Transverse colon (tissue), 4 donors: ENCODE results near the gene OLFML2B. TPM values are rescaled to one million over a fixed set of nuclear protein-coding genes. Genes with fewer than 3 reads are reported as not detected.

Experiments used
- DNase-seq: peaks from one replicate; pipeline ENCODE4 v3.0.0-alpha.2; 2019
- H3K27ac ChIP-seq, 4 donors: fragments of 200-600 bp; sonication (generic); 2 replicates each; pipeline ENCODE4 v1.5.1; 2016 to 2018; ENCODE audit warnings: inconsistent platforms in 4 of 4
- H3K27me3 ChIP-seq: fragments of 200-600 bp; sonication (generic); 2 replicates; pipeline ENCODE4 v1.5.1; 2017; ENCODE audit warnings: inconsistent platforms
- H3K36me3 ChIP-seq, 4 donors: fragments of 200-600 bp; sonication (generic); 2 replicates each; pipeline ENCODE4 v1.5.1; 2017 to 2019; ENCODE audit warnings: inconsistent platforms in 4 of 4
- H3K4me1 ChIP-seq, 4 donors: fragments of 200-600 bp; sonication (generic); 2 replicates each; pipeline ENCODE4 v1.5.1; 2017 to 2020; ENCODE audit warnings: inconsistent platforms in 4 of 4
- H3K4me3 ChIP-seq, 4 donors: fragments of 200-600 bp; sonication (generic); 1 replicate in 1 of 4; 2 replicates in 3 of 4; pipeline versions ENCODE4 v1.5.1 to v1.6.1; 2017 to 2019; ENCODE audit warnings: inconsistent platforms in 4 of 4
- H3K9me3 ChIP-seq, 2 donors: fragments of 200-600 bp; sonication (generic); 2 replicates each; pipeline ENCODE4 v1.5.1; 2017 to 2019; ENCODE audit warnings: inconsistent platforms in 2 of 2
- CTCF ChIP-seq, 5 experiments: fragments of 200-600 bp in 3 of 5; fragments of 450-650 bp in 2 of 5; sonication (generic) in 3 of 5; IDR thresholded peaks; 1 replicate in 2 of 5; 2 replicates in 3 of 5; pipeline ENCODE4 v1.5.1; 2016 to 2017; ENCODE audit warnings: antibody characterized with exemption in 5 of 5, inconsistent platforms in 3 of 5, mild to moderate bottlenecking in 2 of 5, moderate library complexity in 1 of 5
- EP300 ChIP-seq: sonication (generic); formaldehyde crosslinking; IDR thresholded peaks from one replicate; pipeline ENCODE4 v1.6.1; 2017; ENCODE audit warnings: antibody characterized with exemption, low read depth
- POLR2A ChIP-seq: fragments of 450-650 bp; IDR thresholded peaks from one replicate; pipeline ENCODE4 v1.6.1; 2016; ENCODE audit warnings: antibody characterized with exemption, mild to moderate bottlenecking, moderate library complexity
- POLR2AphosphoS5 ChIP-seq, 3 donors: sonication (generic); formaldehyde crosslinking; IDR thresholded peaks; one replicate each; pipeline ENCODE4 v1.6.1; 2016; ENCODE audit warnings: antibody characterized with exemption in 3 of 3
- WGBS, 2 donors: methylation state at CpG; one replicate each; pipeline ENCODE4 v1.1.5; 2018; ENCODE audit warnings: low coverage in 1 of 2; 5-methylcytosine and 5-hydroxymethylcytosine counted together
- in situ Hi-C, 4 donors: fragments of 200-750 bp; cut with MboI; loops; one replicate each; pipeline versions ENCODE4 v1.15.0 to v1.15.1; 2017; ENCODE audit warnings: low sequenced_read_pairs in 3 of 4, low pct_ligation_motif_present in 1 of 4, low pct_unique_long_range_greater_than_20kb in 1 of 4
- intact Hi-C: fragments of 100-400 bp; cut with DNase I; formaldehyde crosslinking; loops from one replicate; pipeline ENCODE4 v1.15.1; 2023; ENCODE audit warnings: low total_unique reads
- total RNA-seq, 4 donors: library from RNA; depleted of rRNA; stranded (reverse); fragments of >200 nt; gene quantifications; one replicate each; pipeline ENCODE4 v1.1.0, GENCODE V29; 2016

The OLFML2B gene
- total RNA-seq, 4 donors from 2014 or later = 1.6 to 5.2 (median 3.7) TPM

- no peak overlapping the region for H3K4me3 ChIP-seq
- in situ Hi-C loops = no loop called here
Observed at GRCh38 chr1:161955606-161956005, 68.1 kb downstream of the OLFML2B start.

GRCh38 chr1:161954466-161954865 lies 69.2 kb downstream of the OLFML2B start:
- no peak for DNase-seq
- H3K4me3 ChIP-seq = no peak overlapping the region
- no peak for TF ChIP-seq EP300
- TF ChIP-seq POLR2AphosphoS5 (IDR thresholded peaks at IDR 0.05) = no peak
- no peak for TF ChIP-seq CTCF (IDR thresholded peaks at IDR 0.05)
- TF ChIP-seq POLR2A = no peak
- H3K4me1 ChIP-seq = peaks cover under 1 to 24% (median 15%) of the 10 kb centered on the region in 4 donors
- H3K27ac ChIP-seq = no peak overlapping the region
- H3K27me3 ChIP-seq = no peaks in the 10 kb centered on the region
- peaks cover 0 to 8% (median 3%) of the 10 kb centered on the region in 4 donors for H3K36me3 ChIP-seq
- intact Hi-C loops = no loop called here
- H3K9me3 ChIP-seq = no peaks in the 10 kb centered on the region
- in situ Hi-C loops = no loop called here

More at GRCh38 chr1:161955606-161956005, 68.1 kb downstream of the OLFML2B start:
- intact Hi-C loops = no loop called here
- Histone ChIP-seq H3K36me3 (peaks cover 0 to 8% (median 3%) of the 10 kb centered on the region in 4 donors), H3K27ac (no peak overlapping the region), H3K4me1 (peaks cover 0 to 16% (median 10%) of the 10 kb centered on the region in 4 donors), H3K27me3 (no peaks in the 10 kb centered on the region), H3K9me3 (no peaks in the 10 kb centered on the region)
- no peak for DNase-seq
- 97 to 100% methylated on average over 2 of the region's 2 CpGs for WGBS, 2 donors
- no peak for TF ChIP-seq POLR2A
- no peak for TF ChIP-seq POLR2AphosphoS5 (IDR thresholded peaks at IDR 0.05)
- no peak for TF ChIP-seq CTCF (IDR thresholded peaks at IDR 0.05)
- TF ChIP-seq EP300 = no peak

- Histone ChIP-seq H3K9me3 (no peaks in the 10 kb centered on the region), H3K36me3 (peaks cover 0 to 7% (median 3%) of the 10 kb centered on the region in 4 donors), H3K27me3 (no peaks in the 10 kb centered on the region), H3K4me1 (peaks cover 5 to 28% (median 18%) of the 10 kb centered on the region in 4 donors), H3K27ac (no peak overlapping the region), H3K4me3 (no peak overlapping the region)
- WGBS, 2 donors = 33 to 54% methylated on average over 2 of the region's 2 CpGs
- no peak for DNase-seq
- TF ChIP-seq POLR2AphosphoS5 (IDR thresholded peaks at IDR 0.05) (no peak), POLR2A (no peak), CTCF (IDR thresholded peaks at IDR 0.05) (no peak), EP300 (no peak)
- intact Hi-C loops (no loop called here), in situ Hi-C loops (no loop called here)
Observed at GRCh38 chr1:161954050-161954449, 69.6 kb downstream of the OLFML2B start.

- no peaks in the 10 kb centered on the region for H3K9me3 ChIP-seq
- TF ChIP-seq CTCF (IDR thresholded peaks at IDR 0.05) (no peak), POLR2A (no peak), EP300 (no peak), POLR2AphosphoS5 (IDR thresholded peaks at IDR 0.05) (no peak)
- DNase-seq = no peak
- in situ Hi-C loops = no loop called here
- intact Hi-C loops = no loop called here
- no peaks in the 10 kb centered on the region for H3K27me3 ChIP-seq
- H3K4me1 ChIP-seq = peaks cover 7 to 35% (median 21%) of the 10 kb centered on the region in 4 donors
- H3K4me3 ChIP-seq = no peak overlapping the region
- no peaks in the 10 kb centered on the region for H3K36me3 ChIP-seq
- WGBS, 2 donors = 89 to 91% methylated on average over 5 of the region's 5 CpGs
- no peak overlapping the region for H3K27ac ChIP-seq
Observed at GRCh38 chr1:161953256-161953920, 70.3 kb downstream of the OLFML2B start.
